Mesothelial cell of epicardium (in vitro differentiated cells): Measurements from ENCODE around the gene MTF2. TPM values are rescaled to one million over a fixed set of nuclear protein-coding genes. Genes with fewer than 3 reads are reported as not detected.

Experiments used
- DNase-seq, 2 experiments: peaks; one replicate each; pipeline ENCODE4 v3.0.0; 2021; ENCODE audit warnings: low spot score in 2 of 2; ENCODE audit not compliant: unreplicated experiment in 2 of 2
- H3K27ac Mint-ChIP-seq: 2 replicates; pipeline ENCODE4 v1.8.0; 2021; ENCODE audit warnings: mixed read lengths
- H3K27me3 Mint-ChIP-seq: 2 replicates; pipeline ENCODE4 v1.8.0; 2021; ENCODE audit warnings: low read depth, mixed read lengths
- H3K36me3 Mint-ChIP-seq: 2 replicates; pipeline ENCODE4 v1.8.0; 2021; ENCODE audit warnings: mixed read lengths
- H3K4me1 Mint-ChIP-seq: 2 replicates; pipeline ENCODE4 v1.8.0; 2021; ENCODE audit warnings: mixed read lengths
- H3K4me3 Mint-ChIP-seq: 2 replicates; pipeline ENCODE4 v1.8.0; 2021; ENCODE audit warnings: mild to moderate bottlenecking, moderate library complexity, mixed read lengths
- H3K9me3 Mint-ChIP-seq: 2 replicates; pipeline ENCODE4 v1.8.0; 2021; ENCODE audit warnings: mixed read lengths
- total RNA-seq: library from RNA; stranded (reverse); gene quantifications from 3 replicates; pipeline ENCODE4 v1.2.1, GENCODE V29; 2021
- TF ChIP-seq, protein P1 (sequence below): fragments of 200-600 bp; sonication (generic); IDR thresholded peaks from one replicate; pipeline ENCODE4 v1.5.0; 2021; ENCODE audit warnings: antibody characterized with exemption; ENCODE audit not compliant: unreplicated experiment

The MTF2 gene
- total RNA-seq, 1 donor from 2014 or later, result 76.2 TPM

DNA sequence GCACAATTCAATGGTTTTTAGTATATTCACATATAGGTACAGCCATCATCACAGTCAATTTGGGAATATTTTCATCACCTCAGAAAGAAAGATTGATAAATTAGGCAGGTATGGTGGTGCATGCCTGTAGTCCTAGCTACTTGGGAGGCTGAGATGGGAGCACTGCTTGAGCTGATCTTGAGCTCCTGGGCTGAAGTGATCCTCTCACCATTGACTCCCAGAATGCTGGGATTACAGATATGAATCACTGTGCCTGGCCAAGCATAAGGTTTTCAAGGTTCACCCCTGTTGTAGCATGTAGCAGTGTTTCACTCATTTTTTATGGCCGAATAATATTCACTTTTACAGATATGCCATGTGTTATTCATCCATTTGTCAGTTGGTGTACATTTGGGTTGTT is 44.7 kb upstream of the MTF2 start:
- TF ChIP-seq, protein P1, sequence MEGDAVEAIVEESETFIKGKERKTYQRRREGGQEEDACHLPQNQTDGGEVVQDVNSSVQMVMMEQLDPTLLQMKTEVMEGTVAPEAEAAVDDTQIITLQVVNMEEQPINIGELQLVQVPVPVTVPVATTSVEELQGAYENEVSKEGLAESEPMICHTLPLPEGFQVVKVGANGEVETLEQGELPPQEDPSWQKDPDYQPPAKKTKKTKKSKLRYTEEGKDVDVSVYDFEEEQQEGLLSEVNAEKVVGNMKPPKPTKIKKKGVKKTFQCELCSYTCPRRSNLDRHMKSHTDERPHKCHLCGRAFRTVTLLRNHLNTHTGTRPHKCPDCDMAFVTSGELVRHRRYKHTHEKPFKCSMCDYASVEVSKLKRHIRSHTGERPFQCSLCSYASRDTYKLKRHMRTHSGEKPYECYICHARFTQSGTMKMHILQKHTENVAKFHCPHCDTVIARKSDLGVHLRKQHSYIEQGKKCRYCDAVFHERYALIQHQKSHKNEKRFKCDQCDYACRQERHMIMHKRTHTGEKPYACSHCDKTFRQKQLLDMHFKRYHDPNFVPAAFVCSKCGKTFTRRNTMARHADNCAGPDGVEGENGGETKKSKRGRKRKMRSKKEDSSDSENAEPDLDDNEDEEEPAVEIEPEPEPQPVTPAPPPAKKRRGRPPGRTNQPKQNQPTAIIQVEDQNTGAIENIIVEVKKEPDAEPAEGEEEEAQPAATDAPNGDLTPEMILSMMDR, result no peak
- Mint-ChIP-seq H3K27me3 (peaks cover 2% of the 10 kb centered on the region), H3K36me3 (no peaks in the 10 kb centered on the region), H3K27ac (no peak overlapping the region), H3K9me3 (no peaks in the 10 kb centered on the region), H3K4me1 (no peaks in the 10 kb centered on the region), H3K4me3 (no peak overlapping the region)
- DNase-seq, result no peak

DNA sequence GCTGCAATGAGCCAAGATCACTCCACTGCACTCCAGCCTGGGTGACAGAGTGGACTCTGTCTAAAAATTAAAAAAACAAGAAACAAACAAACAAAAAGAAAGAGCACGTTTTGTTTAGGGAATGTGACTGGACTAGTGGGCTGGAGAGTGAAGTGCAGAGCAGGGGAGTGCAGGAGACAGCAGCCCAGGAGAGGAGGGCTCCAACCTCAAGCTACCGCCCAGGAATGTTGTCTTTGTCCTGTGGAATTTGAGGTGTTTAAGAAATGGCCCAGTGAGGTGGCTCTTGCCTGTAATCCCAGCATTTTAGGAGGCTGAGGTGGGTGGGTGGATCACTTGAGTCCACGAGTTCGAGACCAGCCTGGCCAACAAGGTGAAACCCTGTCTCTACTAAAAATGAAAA is 42.4 kb upstream of the MTF2 start:
- H3K27me3 Mint-ChIP-seq, result peaks cover 1% of the 10 kb centered on the region
- no peak overlapping the region for H3K4me3 Mint-ChIP-seq
- no peak overlapping the region for H3K27ac Mint-ChIP-seq
- TF ChIP-seq, protein P1, result no peak
- no peaks in the 10 kb centered on the region for H3K4me1 Mint-ChIP-seq
- no peaks in the 10 kb centered on the region for H3K9me3 Mint-ChIP-seq
- DNase-seq, result no peak
- no peaks in the 10 kb centered on the region for H3K36me3 Mint-ChIP-seq

DNA sequence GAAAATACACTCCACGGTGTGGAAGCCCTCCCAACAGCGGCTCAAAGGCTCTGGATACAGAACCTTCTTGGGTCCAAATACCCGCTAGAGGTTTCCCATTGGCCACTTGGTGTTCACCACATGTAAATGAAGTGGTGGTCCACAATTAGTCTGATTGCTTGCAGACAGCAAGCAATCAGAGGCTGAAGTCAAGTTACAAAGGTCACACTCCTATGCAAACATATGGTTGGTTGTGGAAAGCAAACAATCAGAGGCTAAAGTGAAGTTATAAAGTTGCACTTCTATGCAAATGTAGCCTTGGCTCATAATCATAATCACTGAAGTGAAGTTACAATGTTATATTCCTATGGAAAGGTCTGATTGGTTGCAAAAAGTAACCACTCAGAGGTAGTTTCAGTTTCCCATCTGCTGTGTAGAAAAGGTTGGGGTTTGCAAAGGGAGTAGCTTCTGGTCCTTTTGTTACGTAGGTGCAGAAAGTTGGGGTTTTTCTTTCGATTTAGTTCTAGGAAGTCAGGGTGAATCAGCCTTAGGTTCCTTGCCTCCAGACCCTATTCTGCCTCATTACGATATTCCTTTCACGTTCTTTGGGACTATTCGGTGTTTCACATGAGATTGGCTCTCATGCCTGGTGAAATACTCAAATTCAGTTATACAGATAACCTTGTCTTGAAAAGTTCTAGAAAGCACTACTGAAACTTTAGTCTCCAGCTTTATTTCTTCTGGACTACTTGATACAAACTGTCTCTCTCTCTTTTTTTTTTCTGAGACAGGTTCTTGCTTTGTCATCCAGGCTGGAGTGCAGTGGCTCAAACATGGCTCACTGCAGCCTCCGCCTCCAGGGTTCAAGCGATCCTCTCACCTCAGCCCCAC is 36.7 kb upstream of the MTF2 start:
- Mint-ChIP-seq H3K4me3 (no peak overlapping the region), H3K27me3 (peaks cover 2% of the 10 kb centered on the region), H3K36me3 (no peaks in the 10 kb centered on the region), H3K9me3 (no peaks in the 10 kb centered on the region), H3K4me1 (no peaks in the 10 kb centered on the region), H3K27ac (no peak overlapping the region)
- TF ChIP-seq, protein P1, result no peak
- DNase-seq, result no peak

DNA sequence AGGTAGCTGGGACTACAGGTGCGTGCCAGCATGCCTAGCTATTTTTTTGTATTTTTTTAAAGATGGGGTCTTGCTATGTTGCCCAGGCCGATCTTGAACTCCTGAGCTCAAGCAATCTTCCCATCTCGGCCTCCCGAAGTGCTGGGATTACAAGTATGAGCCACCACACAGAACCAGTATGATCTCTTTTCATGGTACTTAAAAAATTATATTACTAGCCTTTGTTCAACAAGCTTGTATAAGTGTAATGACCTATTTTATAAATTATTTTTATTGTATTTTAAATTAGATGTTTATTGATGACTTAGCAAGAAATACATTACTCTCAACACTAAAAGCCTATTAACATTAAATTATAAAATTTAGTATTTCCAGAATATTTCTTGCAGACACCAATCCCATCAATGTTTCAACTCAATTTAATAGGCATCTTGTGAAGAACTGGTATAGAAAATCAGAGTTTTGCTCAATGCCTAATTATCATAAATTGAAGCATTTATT is 36.0 kb upstream of the MTF2 start:
- Mint-ChIP-seq H3K9me3 (no peaks in the 10 kb centered on the region), H3K4me3 (no peak overlapping the region), H3K36me3 (no peaks in the 10 kb centered on the region), H3K4me1 (no peaks in the 10 kb centered on the region), H3K27me3 (peaks cover 2% of the 10 kb centered on the region), H3K27ac (no peak overlapping the region)
- no peak for DNase-seq
- TF ChIP-seq, protein P1, result no peak

DNA sequence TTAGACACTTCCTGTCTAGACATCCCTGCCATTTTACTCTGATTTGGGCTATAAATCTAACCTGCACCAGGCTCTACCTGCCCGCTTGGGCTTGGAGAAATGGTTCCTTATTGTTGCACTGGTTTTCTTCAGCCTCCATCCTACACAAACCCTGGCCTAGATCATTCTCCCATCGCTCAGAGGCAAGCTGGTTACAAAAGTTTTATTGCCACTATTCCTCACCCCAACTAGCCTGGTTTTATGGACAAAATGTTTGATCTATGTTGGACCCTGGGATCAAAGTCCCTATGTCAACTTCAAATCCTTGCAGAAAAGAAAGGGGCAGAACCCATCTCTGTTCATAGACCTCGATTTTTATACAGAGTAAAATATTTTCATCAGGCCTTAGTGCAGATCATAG is 31.5 kb upstream of the MTF2 start:
- Mint-ChIP-seq H3K27ac (no peak overlapping the region), H3K4me1 (no peaks in the 10 kb centered on the region), H3K36me3 (no peaks in the 10 kb centered on the region), H3K4me3 (no peak overlapping the region), H3K9me3 (no peaks in the 10 kb centered on the region), H3K27me3 (peaks cover 3% of the 10 kb centered on the region)
- TF ChIP-seq, protein P1, result no peak
- DNase-seq, result no peak
